Lower leg skin (tissue), 4 donors: Measurements from ENCODE around the gene GNG4. TPM values are rescaled to one million over a fixed set of nuclear protein-coding genes. Genes with fewer than 3 reads are reported as not detected.

Experiments
- DNase-seq, 2 donors: peaks; one replicate each; pipeline ENCODE4 v3.0.0-alpha.2; 2019; ENCODE audit warnings: low spot score in 2 of 2
- H3K4me3 ChIP-seq: fragments of 200-600 bp; sonication (generic); 2 replicates; pipeline ENCODE4 v1.5.1; 2017; ENCODE audit warnings: mild to moderate bottlenecking, low read depth; ENCODE audit not compliant: poor library complexity, severe bottlenecking
- CTCF ChIP-seq, 3 donors: fragments of 450-650 bp; IDR thresholded peaks; one replicate each; pipeline ENCODE4 v1.5.1; 2016; ENCODE audit warnings: antibody characterized with exemption in 3 of 3, mild to moderate bottlenecking in 3 of 3, moderate library complexity in 2 of 3
- POLR2A ChIP-seq, 2 donors: fragments of 450-650 bp; IDR thresholded peaks; one replicate each; pipeline ENCODE4 v1.6.1; 2016 to 2017; ENCODE audit warnings: antibody characterized with exemption in 2 of 2, mild to moderate bottlenecking in 1 of 2, moderate library complexity in 1 of 2
- WGBS, 2 donors: methylation state at CpG; one replicate each; pipeline ENCODE4 v1.1.5; 2018; 5-methylcytosine and 5-hydroxymethylcytosine counted together
- intact Hi-C: fragments of 100-400 bp; cut with DNase I; formaldehyde crosslinking; loops from one replicate; pipeline ENCODE4 v1.15.0; 2023; ENCODE audit warnings: low total_unique reads
- total RNA-seq, 4 donors: library from RNA; depleted of rRNA; stranded (reverse); fragments of >200 nt; gene quantifications; one replicate each; pipeline ENCODE4 v1.1.0, GENCODE V29; 2016

The GNG4 gene
- total RNA-seq, 4 donors from 2014 or later = 0.12 to 0.39 (median 0.17) TPM; not detected in 1

GRCh38 chr1:235588916-235589515, 60.6 kb downstream of the GNG4 start:
- no peak overlapping the region for H3K4me3 ChIP-seq
- DNase-seq = no peak
- intact Hi-C loops = no loop called here
- TF ChIP-seq CTCF (IDR thresholded peaks at IDR 0.05) (no peak), POLR2A (IDR thresholded peaks at IDR 0.05) (no peak)
- WGBS, 2 donors = 85 to 89% methylated on average over 12 of the region's 12 CpGs

DNA sequence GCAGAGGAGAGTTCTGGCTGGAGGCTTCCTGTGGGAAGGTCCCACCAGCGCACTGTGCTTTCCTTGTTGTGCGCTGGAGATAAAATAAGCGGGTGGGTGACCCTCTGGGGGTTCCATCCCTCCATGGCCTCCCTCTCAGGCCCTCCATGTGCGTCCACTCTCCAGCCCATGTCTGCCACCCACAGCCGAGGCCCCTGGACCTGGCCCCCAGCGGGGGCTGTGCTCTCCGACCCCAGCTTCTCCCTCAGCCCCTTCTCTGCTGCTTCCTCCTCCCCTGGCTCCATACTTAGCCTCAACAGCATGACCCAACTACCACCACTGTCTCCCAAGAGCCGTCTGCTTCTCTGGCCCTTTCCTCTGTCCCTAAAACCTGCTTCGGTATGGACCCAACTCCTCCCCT, 61.4 kb downstream of the GNG4 start:
- WGBS, 2 donors = 93% methylated on average over 9 of the region's 9 CpGs
- no peak overlapping the region for H3K4me3 ChIP-seq
- TF ChIP-seq POLR2A (IDR thresholded peaks at IDR 0.05) (no peak), CTCF (IDR thresholded peaks at IDR 0.05) (no peak)
- no peak for DNase-seq
- intact Hi-C loops = no loop called here

- no peak for DNase-seq
- 84 to 89% methylated on average over 2 of the region's 2 CpGs for WGBS, 2 donors
- TF ChIP-seq CTCF (IDR thresholded peaks at IDR 0.05) (no peak), POLR2A (IDR thresholded peaks at IDR 0.05) (no peak)
- intact Hi-C loops = no loop called here
- no peak overlapping the region for H3K4me3 ChIP-seq
Observed at GRCh38 chr1:235586992-235587391, 62.6 kb downstream of the GNG4 start.

- intact Hi-C loops = no loop called here
- 69 to 82% methylated on average over 5 of the region's 5 CpGs for WGBS, 2 donors
- TF ChIP-seq CTCF (IDR thresholded peaks at IDR 0.05) (no peak), POLR2A (IDR thresholded peaks at IDR 0.05) (no peak)
- DNase-seq = no peak
- H3K4me3 ChIP-seq = no peak overlapping the region
Observed at GRCh38 chr1:235586413-235586812, 63.2 kb downstream of the GNG4 start.

DNA sequence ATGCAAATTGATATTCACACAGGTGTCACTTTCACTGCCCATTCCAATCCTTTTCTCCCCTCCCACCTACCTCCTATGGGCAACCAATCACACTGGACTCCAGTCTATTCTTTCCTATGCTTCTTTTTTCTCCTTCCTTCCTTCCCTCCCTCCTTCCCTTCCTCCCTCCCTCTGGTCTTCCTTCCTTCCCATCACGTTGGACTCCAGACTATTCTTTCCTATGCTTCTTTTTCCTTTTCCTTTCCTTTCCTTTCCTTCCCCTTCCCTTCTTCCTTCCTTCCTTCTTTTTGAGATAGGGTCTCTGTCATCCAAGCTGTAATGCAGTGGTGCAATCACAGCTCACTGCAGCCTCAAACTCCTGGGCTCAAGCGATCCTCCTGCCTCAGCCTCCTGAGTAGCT, 64.6 kb downstream of the GNG4 start:
- 63 to 70% methylated on average over 2 of the region's 2 CpGs for WGBS, 2 donors
- TF ChIP-seq POLR2A (IDR thresholded peaks at IDR 0.05) (no peak), CTCF (IDR thresholded peaks at IDR 0.05) (no peak)
- no peak overlapping the region for H3K4me3 ChIP-seq
- intact Hi-C loops = no loop called here
- DNase-seq = no peak

DNA sequence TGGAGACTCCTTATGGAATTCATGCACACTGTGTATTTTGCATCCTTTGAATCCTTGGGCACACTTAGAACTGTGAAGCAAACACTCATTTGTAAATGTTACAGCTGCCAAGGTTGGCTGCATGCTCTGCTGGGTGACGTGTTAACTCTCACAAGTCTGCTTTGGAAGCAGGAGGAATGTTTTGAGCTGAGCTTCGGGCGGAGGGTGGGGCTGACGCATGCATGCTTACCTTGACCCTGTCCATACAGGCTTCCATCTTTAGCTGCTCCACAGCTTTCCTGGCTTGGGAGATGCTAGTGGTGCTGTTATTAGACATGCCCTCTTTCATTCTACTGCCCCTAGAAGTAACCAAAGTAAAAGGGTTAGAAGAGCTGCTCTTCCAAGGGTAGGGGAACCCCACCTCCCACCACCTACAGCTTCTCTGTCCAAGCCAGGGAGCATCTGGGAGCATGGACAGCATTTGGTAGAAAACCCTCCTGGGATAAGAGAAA, 66.0 kb downstream of the GNG4 start:
- TF ChIP-seq POLR2A (IDR thresholded peaks at IDR 0.05) = no peak
- TF ChIP-seq CTCF (IDR thresholded peaks at IDR 0.05) = no peak
- intact Hi-C loops = no loop called here
- no peak overlapping the region for H3K4me3 ChIP-seq
- DNase-seq = peak in 1 of 2 donors; percentile 37
- 45 to 50% methylated on average over 4 of the region's 4 CpGs for WGBS, 2 donors
